Amygdala (tissue), 56 donors: Measurements from ENCODE around the gene GRAP.

Experiments
- DNase-seq, 56 donors: peaks; one replicate each; lab custom pipeline; 2025; lab: John Stamatoyannopoulos, UW

Gene GRAP

GRCh38 chr17:19004421-19005136, 42.2 kb downstream of the GRAP start, which contains the start of gene FAM83G:
Gene FAM83G (minus strand): TSS chr17:19004764. CDS start chr17:19004041, 723 bp downstream.
- peak in 4 of 56 donors; percentile 13 to 29 (median 21) for DNase-seq

GRCh38 chr17:19003543-19004420, 43.0 kb downstream of the GRAP start:
- DNase-seq = peak in 1 of 56 donors; percentile 9

- DNase-seq = no peak
These were observed 43.8 kb downstream of the GRAP start for GRCh38 chr17:19002805-19003542.

- no peak for DNase-seq
These were observed 44.7 kb downstream of the GRAP start for GRCh38 chr17:19001907-19002590.

GRCh38 chr17:19000531-19001325, 46.0 kb downstream of the GRAP start:
- no peak for DNase-seq

- no peak for DNase-seq
These were observed 46.8 kb downstream of the GRAP start for GRCh38 chr17:18999911-19000310.

GRCh38 chr17:18999394-18999793, 47.4 kb downstream of the GRAP start:
- DNase-seq = no peak

GRCh38 chr17:18997650-18998196, 49.0 kb downstream of the GRAP start:
- no peak for DNase-seq

GRCh38 chr17:18996458-18996857, 50.3 kb downstream of the GRAP start:
- no peak for DNase-seq

GRCh38 chr17:18995220-18995619, 51.5 kb downstream of the GRAP start:
- DNase-seq = no peak

GRCh38 chr17:18994631-18995030, 52.1 kb downstream of the GRAP start:
- no peak for DNase-seq

GRCh38 chr17:18993905-18994526, 52.7 kb downstream of the GRAP start:
- DNase-seq = no peak

GRCh38 chr17:18992454-18993130, 54.2 kb downstream of the GRAP start:
- DNase-seq = no peak

- no peak for DNase-seq
These were observed 55.0 kb downstream of the GRAP start for GRCh38 chr17:18991531-18992315.

GRCh38 chr17:18990331-18990730, 56.4 kb downstream of the GRAP start:
- no peak for DNase-seq

GRCh38 chr17:18988546-18989173, 58.1 kb downstream of the GRAP start:
- DNase-seq = no peak
